Aorta (tissue), 5 donors: ENCODE measurements around the gene EXOC2. TPM values are rescaled to one million over a fixed set of nuclear protein-coding genes. Genes with fewer than 3 reads are reported as not detected.
"Not testable (repeated sequence)": the region's sequence is repeated elsewhere in the genome, so short reads cannot be mapped to it uniquely, and the experiment has no call there.

Source experiments
- ATAC-seq: fragments of 200-7000 bp; cut with Tn5 transposase; one replicate; pipeline ENCODE4 v1.9.1; 2022; ENCODE audit warnings: moderate library complexity; ENCODE audit not compliant: low FRiP score
- DNase-seq, 2 donors: peaks; one replicate each; pipeline ENCODE4 v3.0.0-alpha.2; 2020
- H3K27ac ChIP-seq, 2 donors: one replicate each; pipeline ENCODE4 v1.5.1; 2013; ENCODE audit warnings: low read length in 2 of 2, mild to moderate bottlenecking in 2 of 2, moderate library complexity in 2 of 2, control low read depth in 1 of 2, inconsistent platforms in 1 of 2, low read depth in 1 of 2
- H3K27me3 ChIP-seq, 2 donors: one replicate each; pipeline ENCODE4 v1.6.1; 2013; ENCODE audit warnings: control low read depth in 1 of 2, low read length in 1 of 2, mild to moderate bottlenecking in 1 of 2, moderate library complexity in 1 of 2; ENCODE audit not compliant: insufficient read depth in 2 of 2, control insufficient read depth in 1 of 2
- H3K36me3 ChIP-seq, 2 donors: one replicate each; pipeline ENCODE4 v1.6.1; 2013; ENCODE audit warnings: control low read depth in 1 of 2, low read length in 1 of 2, mild to moderate bottlenecking in 1 of 2; ENCODE audit not compliant: insufficient read depth in 2 of 2, control insufficient read depth in 1 of 2
- H3K4me1 ChIP-seq, 2 donors: one replicate each; pipeline ENCODE4 v1.6.1; 2013; ENCODE audit warnings: low read length in 2 of 2, control low read depth in 1 of 2, mild to moderate bottlenecking in 1 of 2, moderate library complexity in 1 of 2; ENCODE audit not compliant: insufficient read depth in 2 of 2, control insufficient read depth in 1 of 2
- H3K4me3 ChIP-seq, 2 donors: one replicate each; pipeline ENCODE4 v1.5.1; 2013; ENCODE audit warnings: low read length in 2 of 2, control low read depth in 1 of 2, mild to moderate bottlenecking in 1 of 2
- H3K9me3 ChIP-seq: one replicate; pipeline ENCODE4 v1.6.1; 2013; ENCODE audit warnings: mild to moderate bottlenecking, low read length; ENCODE audit not compliant: control insufficient read depth
- WGBS, 2 donors: extraction: QIAGEN DNeasy Blood & Tissue Kit; methylation state at CpG; one replicate each; pipeline ENCODE4 v1.1.7; 2013; 5-methylcytosine and 5-hydroxymethylcytosine counted together
- intact Hi-C, 2 donors: fragments of 100-400 bp; cut with DNase I; formaldehyde crosslinking; loops; one replicate each; pipeline versions ENCODE4 v1.14.2 to v1.15.0; 2022
- polyA plus RNA-seq, 2 donors: library from polyadenylated mRNA; stranded (reverse); fragments of 200-250 nt; gene quantifications; one replicate each; pipeline ENCODE4 v1.2.3, GENCODE V29; 2013
- total RNA-seq, 2 donors: library from RNA; stranded (reverse); fragmentation: NEBNext Ultra II Directional; extraction: Animal tissue kit (Norgen Biotek cat#: 25700); gene quantifications; one replicate each; pipeline ENCODE4 v1.2.1, GENCODE V29; 2021
- donor health status: healthy with polysubstance abuse.
- donor health status: Bipolar disorder and iron deficiency.
- donor health status: DM: no; HTN: no; CAD: no.
- donor health status: DM: no; HTN: no; CAD: no.
- donor health status: DM: yes; HTN: yes; CAD: no.

Gene EXOC2
- total and polyA plus RNA-seq, 4 donors, result 3.4 to 22.8 (median 11.7) TPM

GRCh38 chr6:677919-678318 lies 15.0 kb downstream of the EXOC2 start:
- peaks cover 0 to 1% of the 10 kb centered on the region in 2 donors for H3K4me1 ChIP-seq
- intact Hi-C loops, result no loop called here
- H3K36me3 ChIP-seq, result no peaks in the 10 kb centered on the region

GRCh38 chr6:674956-675355 lies 18.0 kb downstream of the EXOC2 start:
- DNase-seq (no peak), ATAC-seq (no peak)
- no peak overlapping the region for H3K4me3 ChIP-seq
- no peak overlapping the region for H3K27ac ChIP-seq
- H3K27me3 ChIP-seq, result no peaks in the 10 kb centered on the region
- H3K4me1 ChIP-seq, result no peaks in the 10 kb centered on the region
- 72 to 76% methylated on average over 3 of the region's 3 CpGs for WGBS, 2 donors
- peaks cover 0 to 2% of the 10 kb centered on the region in 2 donors for H3K36me3 ChIP-seq
- H3K9me3 ChIP-seq, result no peaks in the 10 kb centered on the region
- intact Hi-C loops, result no loop called here

More at GRCh38 chr6:677919-678318, 15.0 kb downstream of the EXOC2 start:
- no peak overlapping the region for H3K4me3 ChIP-seq
- no peak for DNase-seq
- H3K9me3 ChIP-seq, result no peaks in the 10 kb centered on the region
- no peak overlapping the region for H3K27ac ChIP-seq
- ATAC-seq, result no peak
- no peaks in the 10 kb centered on the region for H3K27me3 ChIP-seq
- WGBS, 2 donors, result 96 to 97% methylated on average over 4 of the region's 4 CpGs

GRCh38 chr6:674406-674805 lies 18.5 kb downstream of the EXOC2 start:
- no peaks in the 10 kb centered on the region for H3K27me3 ChIP-seq
- ATAC-seq (no peak), DNase-seq (no peak)
- no peak overlapping the region for H3K4me3 ChIP-seq
- intact Hi-C loops, result no loop called here
- H3K27ac ChIP-seq, result no peak overlapping the region
- no peaks in the 10 kb centered on the region for H3K9me3 ChIP-seq
- H3K4me1 ChIP-seq, result no peaks in the 10 kb centered on the region
- peaks cover 0 to 2% of the 10 kb centered on the region in 2 donors for H3K36me3 ChIP-seq

- Histone ChIP-seq H3K4me3 (no peak overlapping the region), H3K27me3 (no peaks in the 10 kb centered on the region), H3K4me1 (no peaks in the 10 kb centered on the region), H3K9me3 (peaks cover 2% of the 10 kb centered on the region), H3K27ac (no peak overlapping the region), H3K36me3 (peaks cover 0 to 2% of the 10 kb centered on the region in 2 donors)
- 89 to 95% methylated on average over 1 to 6 of the region's 7 CpGs for WGBS, 2 donors
- intact Hi-C loops, result no loop called here
- ATAC-seq, result no peak
- no peak for DNase-seq
Observed at GRCh38 chr6:667253-667927, 25.5 kb downstream of the EXOC2 start.

GRCh38 chr6:665403-666267 lies 27.3 kb downstream of the EXOC2 start:
- 91 to 92% methylated on average over 5 of the region's 5 CpGs for WGBS, 2 donors
- peaks cover 2% of the 10 kb centered on the region for H3K9me3 ChIP-seq
- H3K27me3 ChIP-seq, result no peaks in the 10 kb centered on the region
- ATAC-seq (no peak), DNase-seq (no peak)
- H3K4me3 ChIP-seq, result no peak overlapping the region
- no peaks in the 10 kb centered on the region for H3K4me1 ChIP-seq
- peaks cover 0 to 2% of the 10 kb centered on the region in 2 donors for H3K36me3 ChIP-seq
- intact Hi-C loops, result no loop called here
- H3K27ac ChIP-seq, result no peak overlapping the region

- H3K27me3 ChIP-seq, H3K36me3 ChIP-seq, H3K27ac ChIP-seq, DNase-seq, ATAC-seq, H3K9me3 ChIP-seq, intact Hi-C loops, H3K4me3 ChIP-seq, H3K4me1 ChIP-seq: not testable (repeated sequence)
- 85 to 88% methylated on average over 4 of the region's 4 CpGs for WGBS, 2 donors
Observed at GRCh38 chr6:663788-664187, 29.2 kb downstream of the EXOC2 start.

- DNase-seq, result no peak
- Histone ChIP-seq H3K4me1 (peaks cover 0 to 3% of the 10 kb centered on the region in 2 donors), H3K27ac (no peak overlapping the region), H3K9me3 (no peaks in the 10 kb centered on the region), H3K27me3 (no peaks in the 10 kb centered on the region), H3K36me3 (peaks cover 0 to 4% of the 10 kb centered on the region in 2 donors), H3K4me3 (no peak overlapping the region)
- intact Hi-C loops, result no loop called here
- WGBS, 2 donors, result 83 to 85% methylated on average over 13 of the region's 13 CpGs
- no peak for ATAC-seq
Observed at GRCh38 chr6:659716-660581, 33.0 kb downstream of the EXOC2 start.

GRCh38 chr6:658244-658643 lies 34.7 kb downstream of the EXOC2 start:
- Histone ChIP-seq H3K27me3 (no peaks in the 10 kb centered on the region), H3K36me3 (peaks cover 0 to 4% of the 10 kb centered on the region in 2 donors), H3K9me3 (no peaks in the 10 kb centered on the region), H3K4me3 (no peak overlapping the region), H3K27ac (no peak overlapping the region), H3K4me1 (peaks cover 0 to 3% of the 10 kb centered on the region in 2 donors)
- ATAC-seq (no peak), DNase-seq (no peak)
- 9 to 25% methylated on average over 2 of the region's 2 CpGs for WGBS, 2 donors
- intact Hi-C loops, result no loop called here
